Prostate gland (tissue), 2 donors: ENCODE results near the gene CERCAM. TPM values are rescaled to one million over a fixed set of nuclear protein-coding genes. Genes with fewer than 3 reads are reported as not detected.
"Not testable (repeated sequence)": the region's sequence is repeated elsewhere in the genome, so short reads cannot be mapped to it uniquely, and the experiment has no call there.

ENCODE experiments used
- DNase-seq: peaks from one replicate; pipeline ENCODE4 v3.0.0-alpha.2; 2019; ENCODE audit warnings: low spot score
- H3K27ac ChIP-seq, 2 donors: fragments of 200-600 bp; sonication (generic); 2 replicates each; pipeline ENCODE4 v1.5.1; 2017 to 2019
- H3K27me3 ChIP-seq: fragments of 200-600 bp; sonication (generic); replicated peaks from 2 replicates; pipeline ENCODE4 v1.5.1; 2019; ENCODE audit not compliant: insufficient read depth
- H3K36me3 ChIP-seq, 2 donors: fragments of 200-600 bp; sonication (generic); 1 replicate in 1 of 2; 2 replicates in 1 of 2; pipeline versions ENCODE4 v1.5.1 to v1.8.1; 2017 to 2019
- H3K4me1 ChIP-seq: fragments of 200-600 bp; sonication (generic); replicated peaks from 2 replicates; pipeline ENCODE4 v1.5.1; 2019
- H3K4me3 ChIP-seq, 2 donors: fragments of 200-600 bp; sonication (generic); 2 replicates each; pipeline ENCODE4 v1.5.1; 2017 to 2019
- H3K9me3 ChIP-seq: fragments of 200-600 bp; sonication (generic); 2 replicates; pipeline ENCODE4 v1.5.1; 2017
- POLR2A ChIP-seq: fragments of 450-650 bp; IDR thresholded peaks from one replicate; pipeline ENCODE4 v1.6.1; 2016; ENCODE audit warnings: antibody characterized with exemption, mild to moderate bottlenecking
- POLR2AphosphoS5 ChIP-seq: sonication (generic); formaldehyde crosslinking; IDR thresholded peaks from one replicate; pipeline ENCODE4 v1.6.1; 2017; ENCODE audit warnings: antibody characterized with exemption
- WGBS: methylation state at CpG from one replicate; pipeline ENCODE4 v1.1.5; 2018; 5-methylcytosine and 5-hydroxymethylcytosine counted together
- intact Hi-C: fragments of 100-400 bp; cut with DNase I; formaldehyde crosslinking; loops from one replicate; pipeline ENCODE4 v1.14.2; 2022
- total RNA-seq, 2 donors: library from RNA; depleted of rRNA; stranded (reverse); fragments of >200 nt; gene quantifications; one replicate each; pipeline ENCODE4 v1.1.0, GENCODE V29; 2016
- TF ChIP-seq, protein P1 (sequence below), 4 experiments: fragments of 200-600 bp in 2 of 4; fragments of 450-650 bp in 2 of 4; sonication (generic) in 2 of 4; IDR thresholded peaks; 1 replicate in 3 of 4; 2 replicates in 1 of 4; pipeline ENCODE4 v1.5.1; 2016 to 2019; ENCODE audit warnings: antibody characterized with exemption in 4 of 4, mild to moderate bottlenecking in 2 of 4, moderate library complexity in 2 of 4

Gene CERCAM
- total RNA-seq, 2 donors from 2014 or later = 25.3 to 30.5 TPM

DNA sequence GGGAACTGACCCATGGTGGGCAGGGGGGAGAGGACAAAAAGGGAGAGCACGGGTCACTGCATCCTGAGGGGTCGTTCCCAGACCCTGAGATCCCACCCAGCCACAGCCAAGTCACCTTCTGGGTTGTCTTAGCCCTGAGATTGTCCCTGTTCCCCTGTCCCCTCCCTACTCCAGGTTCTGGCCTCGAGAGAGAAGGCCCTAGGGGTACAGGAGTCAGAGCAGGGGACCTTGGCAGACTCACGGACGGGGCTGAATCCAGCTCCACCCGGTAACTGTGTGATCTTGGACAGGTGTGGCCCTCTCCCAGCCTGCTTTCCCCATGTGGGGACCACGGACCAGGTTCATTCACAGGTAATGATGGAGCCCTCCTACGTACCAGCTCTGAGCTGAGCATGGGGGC, 11.2 kb upstream of the CERCAM start:
- 69% methylated on average over 8 of the region's 8 CpGs for WGBS
- no peak for DNase-seq
- H3K4me3 ChIP-seq = no peak overlapping the region
- no peaks in the 10 kb centered on the region for H3K4me1 ChIP-seq
- H3K27me3 ChIP-seq = no peaks in the 10 kb centered on the region
- no peak overlapping the region for H3K27ac ChIP-seq
- TF ChIP-seq POLR2A = no peak
- TF ChIP-seq, protein P1, sequence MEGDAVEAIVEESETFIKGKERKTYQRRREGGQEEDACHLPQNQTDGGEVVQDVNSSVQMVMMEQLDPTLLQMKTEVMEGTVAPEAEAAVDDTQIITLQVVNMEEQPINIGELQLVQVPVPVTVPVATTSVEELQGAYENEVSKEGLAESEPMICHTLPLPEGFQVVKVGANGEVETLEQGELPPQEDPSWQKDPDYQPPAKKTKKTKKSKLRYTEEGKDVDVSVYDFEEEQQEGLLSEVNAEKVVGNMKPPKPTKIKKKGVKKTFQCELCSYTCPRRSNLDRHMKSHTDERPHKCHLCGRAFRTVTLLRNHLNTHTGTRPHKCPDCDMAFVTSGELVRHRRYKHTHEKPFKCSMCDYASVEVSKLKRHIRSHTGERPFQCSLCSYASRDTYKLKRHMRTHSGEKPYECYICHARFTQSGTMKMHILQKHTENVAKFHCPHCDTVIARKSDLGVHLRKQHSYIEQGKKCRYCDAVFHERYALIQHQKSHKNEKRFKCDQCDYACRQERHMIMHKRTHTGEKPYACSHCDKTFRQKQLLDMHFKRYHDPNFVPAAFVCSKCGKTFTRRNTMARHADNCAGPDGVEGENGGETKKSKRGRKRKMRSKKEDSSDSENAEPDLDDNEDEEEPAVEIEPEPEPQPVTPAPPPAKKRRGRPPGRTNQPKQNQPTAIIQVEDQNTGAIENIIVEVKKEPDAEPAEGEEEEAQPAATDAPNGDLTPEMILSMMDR (IDR thresholded peaks at IDR 0.05) = no peak
- no peak for TF ChIP-seq POLR2AphosphoS5
- no peaks in the 10 kb centered on the region for H3K36me3 ChIP-seq
- H3K9me3 ChIP-seq = no peaks in the 10 kb centered on the region
- intact Hi-C loops = no loop called here

DNA sequence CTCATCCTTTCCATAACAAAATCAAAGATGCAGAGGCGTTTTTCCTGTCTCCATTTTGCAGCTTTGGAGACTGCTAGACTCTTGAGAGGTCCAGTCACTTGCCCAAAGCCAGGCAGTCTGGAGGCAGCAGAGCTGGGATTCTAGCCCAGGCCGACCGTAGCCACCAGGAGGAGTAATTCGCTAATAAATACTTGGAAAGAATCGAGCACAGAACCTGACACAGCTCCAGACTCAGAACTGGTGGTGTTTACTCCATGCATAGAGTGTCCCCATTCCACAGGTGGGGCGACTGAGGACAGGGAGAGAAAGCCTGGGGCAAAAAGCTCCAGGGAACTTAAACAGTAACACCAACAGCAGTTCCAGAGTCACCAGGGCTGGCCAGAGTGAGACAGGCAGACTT, 10.7 kb upstream of the CERCAM start:
- no peak for DNase-seq
- Histone ChIP-seq H3K4me1 (no peaks in the 10 kb centered on the region), H3K9me3 (no peaks in the 10 kb centered on the region), H3K4me3 (no peak overlapping the region), H3K27ac (no peak overlapping the region), H3K36me3 (no peaks in the 10 kb centered on the region), H3K27me3 (no peaks in the 10 kb centered on the region)
- intact Hi-C loops = loop anchor here (5.0 kb wide), 1 partner anchor 48 kb away; no protein-coding TSS in a partner anchor
- WGBS = 42% methylated on average over 6 of the region's 6 CpGs
- TF ChIP-seq POLR2AphosphoS5 = no peak
- TF ChIP-seq, protein P1 (IDR thresholded peaks at IDR 0.05) = no peak
- no peak for TF ChIP-seq POLR2A

DNA sequence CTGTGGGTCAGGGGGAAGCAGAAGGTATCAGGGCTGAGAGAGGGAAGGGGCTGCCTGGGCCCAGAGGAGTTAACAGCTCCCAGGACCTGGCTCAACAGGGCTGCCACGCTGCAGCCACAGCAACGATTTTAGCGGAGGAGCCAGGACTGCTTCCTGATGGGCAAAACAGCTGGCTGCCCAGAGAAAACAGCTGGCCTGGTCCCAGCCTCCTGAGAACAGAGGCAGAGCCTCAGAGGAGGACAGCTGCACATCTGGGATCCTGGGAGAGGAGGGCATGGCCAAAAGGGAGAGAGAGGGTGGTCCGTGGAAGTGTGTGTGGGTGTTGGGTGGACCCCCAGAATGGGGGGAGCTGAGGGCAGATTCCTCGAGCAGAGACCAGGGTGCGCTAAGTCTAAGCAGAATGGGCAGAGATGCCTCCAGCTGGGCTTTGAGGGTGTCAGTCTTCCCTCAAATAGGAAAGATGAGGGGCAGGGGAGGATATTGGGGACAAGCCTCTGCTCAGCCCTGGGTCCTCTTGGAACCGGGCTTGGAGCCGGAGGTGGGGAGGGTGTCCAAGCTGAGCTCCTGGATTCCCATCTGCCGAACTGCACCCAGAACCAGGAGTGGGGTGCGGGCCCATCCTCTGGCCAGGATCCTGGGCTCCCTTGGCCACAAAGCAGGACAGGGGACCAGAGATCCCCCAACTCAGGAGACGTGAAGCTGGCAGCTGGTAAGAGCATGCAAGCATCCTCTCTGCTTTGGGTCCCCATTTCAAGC, 9.1 kb upstream of the CERCAM start:
- no peaks in the 10 kb centered on the region for H3K4me1 ChIP-seq
- H3K9me3 ChIP-seq = no peaks in the 10 kb centered on the region
- H3K27ac ChIP-seq = no peak overlapping the region
- 72% methylated on average over 10 of the region's 11 CpGs for WGBS
- TF ChIP-seq POLR2AphosphoS5 = no peak
- TF ChIP-seq, protein P1 (IDR thresholded peaks at IDR 0.05) = no peak
- no peak for TF ChIP-seq POLR2A
- intact Hi-C loops = loop anchor here (5.0 kb wide), 1 partner anchor 49 kb away; no protein-coding TSS in a partner anchor
- no peak for DNase-seq
- no peaks in the 10 kb centered on the region for H3K36me3 ChIP-seq
- no peaks in the 10 kb centered on the region for H3K27me3 ChIP-seq
- no peak overlapping the region for H3K4me3 ChIP-seq

DNA sequence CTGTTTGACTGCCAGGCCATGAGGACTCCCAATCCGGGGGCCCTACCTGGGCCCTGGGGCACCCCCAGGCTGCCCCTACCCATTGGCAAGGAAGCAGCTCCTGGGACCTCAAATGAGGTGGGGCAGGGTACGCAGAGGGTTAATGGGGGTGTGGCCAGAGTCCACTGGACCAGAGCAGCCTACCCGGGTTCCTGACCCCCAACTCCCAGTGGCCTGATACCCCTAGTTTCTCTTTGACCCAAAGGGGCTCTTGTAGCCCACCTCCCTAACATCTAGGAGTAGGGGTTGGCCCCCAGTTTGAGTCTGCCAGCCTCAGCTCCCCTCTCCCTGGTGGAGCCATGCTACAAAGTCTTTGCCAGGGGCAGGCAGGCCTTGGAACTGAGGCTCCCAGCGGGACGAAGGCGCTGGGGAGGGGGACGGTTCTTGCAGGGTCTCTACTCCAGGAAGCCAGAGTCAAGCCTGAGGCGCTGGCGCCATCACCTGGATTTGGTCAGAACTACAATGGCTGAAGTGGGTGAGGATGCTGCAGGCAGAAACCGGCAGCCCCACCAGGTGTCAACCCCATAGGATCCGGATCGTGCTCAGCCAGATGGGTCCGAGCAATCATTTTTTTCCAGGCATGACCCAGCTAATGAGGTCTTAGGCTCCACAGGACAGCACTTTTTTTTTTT, 8.4 kb upstream of the CERCAM start:
- 20% methylated on average over 12 of the region's 13 CpGs for WGBS
- peak; percentile 11 for DNase-seq
- H3K4me3 ChIP-seq = no peak overlapping the region
- H3K36me3 ChIP-seq = no peaks in the 10 kb centered on the region
- no peaks in the 10 kb centered on the region for H3K9me3 ChIP-seq
- intact Hi-C loops = loop anchor here (5.0 kb wide), 1 partner anchor 50 kb away; no protein-coding TSS in a partner anchor
- no peaks in the 10 kb centered on the region for H3K4me1 ChIP-seq
- no peak overlapping the region for H3K27ac ChIP-seq
- no peaks in the 10 kb centered on the region for H3K27me3 ChIP-seq
- TF ChIP-seq POLR2AphosphoS5 = no peak
- TF ChIP-seq, protein P1 (IDR thresholded peaks at IDR 0.05) = peak in 2 of 4 experiments; percentile 29 to 36
- no peak for TF ChIP-seq POLR2A

DNA sequence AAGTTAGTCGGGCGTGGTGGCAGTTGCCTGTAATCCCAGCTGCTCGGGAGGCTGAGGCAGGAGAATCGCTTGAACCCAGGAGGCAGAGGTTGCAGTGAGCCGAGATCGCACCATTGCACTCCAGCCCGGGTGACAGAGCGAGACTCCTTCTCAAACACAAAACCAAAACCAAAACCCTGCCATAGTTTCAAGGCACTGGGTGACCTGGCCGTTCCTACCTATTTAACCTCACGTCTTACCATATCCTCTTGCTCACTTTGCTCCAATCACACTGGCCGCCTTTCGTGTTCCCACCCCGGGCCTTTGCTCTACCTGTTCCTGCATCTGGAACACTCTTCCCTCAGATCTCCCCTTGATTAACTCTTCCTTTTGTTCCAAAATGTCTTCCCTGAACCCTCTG, 6.9 kb upstream of the CERCAM start:
- not testable (repeated sequence) for H3K36me3 ChIP-seq, H3K27me3 ChIP-seq, H3K9me3 ChIP-seq, H3K4me1 ChIP-seq, H3K4me3 ChIP-seq, H3K27ac ChIP-seq, DNase-seq
- WGBS = 86% methylated on average over 13 of the region's 13 CpGs
- intact Hi-C loops = loop anchor here (5.0 kb wide), 1 partner anchor 51 kb away; no protein-coding TSS in a partner anchor
